Measurements from ENCODE around the gene MAU2. TPM values are rescaled to one million over a fixed set of nuclear protein-coding genes. Genes with fewer than 3 reads are reported as not detected.

Gene MAU2, protein sequence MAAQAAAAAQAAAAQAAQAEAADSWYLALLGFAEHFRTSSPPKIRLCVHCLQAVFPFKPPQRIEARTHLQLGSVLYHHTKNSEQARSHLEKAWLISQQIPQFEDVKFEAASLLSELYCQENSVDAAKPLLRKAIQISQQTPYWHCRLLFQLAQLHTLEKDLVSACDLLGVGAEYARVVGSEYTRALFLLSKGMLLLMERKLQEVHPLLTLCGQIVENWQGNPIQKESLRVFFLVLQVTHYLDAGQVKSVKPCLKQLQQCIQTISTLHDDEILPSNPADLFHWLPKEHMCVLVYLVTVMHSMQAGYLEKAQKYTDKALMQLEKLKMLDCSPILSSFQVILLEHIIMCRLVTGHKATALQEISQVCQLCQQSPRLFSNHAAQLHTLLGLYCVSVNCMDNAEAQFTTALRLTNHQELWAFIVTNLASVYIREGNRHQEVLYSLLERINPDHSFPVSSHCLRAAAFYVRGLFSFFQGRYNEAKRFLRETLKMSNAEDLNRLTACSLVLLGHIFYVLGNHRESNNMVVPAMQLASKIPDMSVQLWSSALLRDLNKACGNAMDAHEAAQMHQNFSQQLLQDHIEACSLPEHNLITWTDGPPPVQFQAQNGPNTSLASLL
- 9.0 to 14.4 TPM (median 12.5 TPM) in 5 replicates for total RNA-seq (2022; extraction: Qiagen RNA extraction)

DNA sequence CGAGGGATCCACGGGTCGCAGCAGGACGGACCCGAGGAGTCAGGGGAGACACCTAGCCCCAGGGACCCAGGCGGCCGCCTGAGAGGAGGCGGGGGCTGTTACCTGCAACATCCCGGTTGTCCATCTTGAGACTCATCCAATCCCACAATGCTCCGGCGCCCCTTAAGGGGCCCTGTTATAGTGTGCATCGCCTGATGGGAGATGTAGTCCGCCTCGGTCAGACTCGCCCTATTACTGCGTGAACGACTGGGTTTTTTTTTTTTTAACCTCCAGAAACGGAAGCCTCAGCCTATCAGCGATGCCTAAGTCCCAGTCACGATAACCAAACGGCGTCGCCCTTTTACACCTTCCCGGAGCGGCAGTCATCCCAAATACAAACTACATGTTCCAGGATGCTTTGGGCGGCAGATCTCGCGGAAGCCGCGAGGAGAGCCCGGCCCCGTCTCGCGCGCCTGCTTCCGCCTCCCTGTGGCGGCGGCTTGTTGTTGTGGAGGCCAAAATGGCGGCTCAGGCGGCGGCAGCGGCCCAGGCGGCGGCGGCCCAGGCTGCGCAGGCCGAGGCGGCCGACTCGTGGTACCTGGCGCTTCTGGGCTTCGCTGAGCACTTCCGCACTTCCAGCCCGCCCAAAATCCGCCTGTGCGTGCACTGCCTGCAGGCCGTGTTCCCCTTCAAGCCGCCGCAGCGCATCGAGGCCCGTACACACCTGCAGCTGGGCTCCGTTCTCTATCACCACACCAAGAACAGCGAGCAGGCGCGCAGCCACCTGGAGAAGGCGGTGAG, at the start of gene MAU2, which contains the start of gene SUGP1:
TSS of gene MAU2 (plus strand) at position 469 of the 780 bp plus-strand sequence. CDS start at position 500, 31 bp downstream.
TSS of gene SUGP1 (minus strand) at position 149 of the 780 bp plus-strand sequence. CDS start at position 136, 13 bp downstream.

GRCh38 chr19:19404879-19405860, 84.5 kb downstream of the MAU2 start, which contains the start of gene GATAD2A:
Gene GATAD2A (plus strand): TSS chr19:19405675. CDS start chr19:19465346, 59,671 bp downstream.

Other genes starting within 250 kb of the MAU2 start
- 16.3 to 27.9 TPM (median 26.3 TPM) in 5 replicates for gene TMEM161A, start 182.4 kb upstream of the MAU2 start, total RNA-seq (2022; extraction: Qiagen RNA extraction)
- gene MEF2B, start 150.6 kb upstream of the MAU2 start, total RNA-seq (2022; extraction: Qiagen RNA extraction) = 0.21 to 0.83 TPM (median 0.41 TPM) in 5 replicates
- gene BORCS8, start 128.7 kb upstream of the MAU2 start, total RNA-seq (2022; extraction: Qiagen RNA extraction) = 7.1 to 12.3 TPM (median 11.0 TPM) in 5 replicates
- gene RFXANK, start 128.6 kb upstream of the MAU2 start, total RNA-seq (2022; extraction: Qiagen RNA extraction) = 33.5 to 47.1 TPM (median 40.5 TPM) in 5 replicates
- gene NR2C2AP, start 117.4 kb upstream of the MAU2 start, total RNA-seq (2022; extraction: Qiagen RNA extraction) = 26.1 to 28.9 TPM (median 27.0 TPM) in 5 replicates
- 0.04 to 0.15 TPM (median 0.06 TPM) in 5 replicates for gene NCAN, start 108.9 kb upstream of the MAU2 start, total RNA-seq (2022; extraction: Qiagen RNA extraction)
- gene TM6SF2, start 47.5 kb upstream of the MAU2 start, total RNA-seq (2022; extraction: Qiagen RNA extraction) = 0.36 to 0.70 TPM (median 0.44 TPM) in 5 replicates
- gene SUGP1, start 320 bp upstream of the MAU2 start, total RNA-seq (2022; extraction: Qiagen RNA extraction) = 22.6 to 26.0 TPM (median 23.8 TPM) in 5 replicates
- gene GATAD2A, start 84.8 kb downstream of the MAU2 start, total RNA-seq (2022; extraction: Qiagen RNA extraction) = 32.0 to 60.9 TPM (median 58.7 TPM) in 5 replicates
- 1.0 to 2.1 TPM (median 1.6 TPM) in 5 replicates for gene TSSK6, start 194.7 kb downstream of the MAU2 start, total RNA-seq (2022; extraction: Qiagen RNA extraction)
- gene NDUFA13, start 195.4 kb downstream of the MAU2 start, total RNA-seq (2022; extraction: Qiagen RNA extraction) = 131 to 208 TPM (median 148 TPM) in 5 replicates
- gene YJEFN3, start 208.1 kb downstream of the MAU2 start, total RNA-seq (2022; extraction: Qiagen RNA extraction) = 0.94 to 4.2 TPM (median 3.4 TPM) in 5 replicates
- 0.11 to 0.31 TPM (median 0.18 TPM) in 5 replicates for gene CILP2, start 217.4 kb downstream of the MAU2 start, total RNA-seq (2022; extraction: Qiagen RNA extraction)